ENCODE measurements around the gene MORN5. TPM values are rescaled to one million over a fixed set of nuclear protein-coding genes. Genes with fewer than 3 reads are reported as not detected.

The MORN5 gene
- polyA plus RNA-seq, 1 experiment = not detected

GRCh38 chr9:122141671-122142070 is 18.0 kb upstream of the MORN5 start:
- H3K27ac ChIP-seq (ENCODE audit: low read depth, low read length) = no peak overlapping the region
- ChIA-PET POLR2A (no interaction called here), CTCF (interaction anchor here (0.6 kb wide), 1 partner anchor 131 kb away, joined by 3 read pairs; no protein-coding TSS in a partner anchor)
- no peak for TF ChIP-seq CTCF (IDR thresholded peaks at IDR 0.05; ENCODE audit: low read depth, low read length)
- no peak overlapping the region for H3K4me3 ChIP-seq (ENCODE audit: low read depth, low read length)
- H3K9me3 ChIP-seq (ENCODE audit: control insufficient read depth, insufficient read depth, low read length) = no peaks in the 10 kb centered on the region
- no peak for DNase-seq (ENCODE audit: low read depth, low spot score)
- peaks cover 4% of the 10 kb centered on the region for H3K27me3 ChIP-seq (ENCODE audit: control insufficient read depth, insufficient read depth, low read length)

- TF ChIP-seq CTCF (IDR thresholded peaks at IDR 0.05; ENCODE audit: low read depth, low read length) = no peak
- no peak for DNase-seq (ENCODE audit: low read depth, low spot score)
- H3K27me3 ChIP-seq (ENCODE audit: control insufficient read depth, insufficient read depth, low read length) = no peaks in the 10 kb centered on the region
- H3K9me3 ChIP-seq (ENCODE audit: control insufficient read depth, insufficient read depth, low read length) = no peaks in the 10 kb centered on the region
- CTCF ChIA-PET = interaction anchor here (0.8 to 2.9 kb wide), 4 partner anchors 16 to 45 kb away, joined by 3 to 12 read pairs (median 4); partner anchors contain the start of genes MORN5 and NDUFA8
- POLR2A ChIA-PET = no interaction called here
- no peak overlapping the region for H3K4me3 ChIP-seq (ENCODE audit: low read depth, low read length)
- H3K27ac ChIP-seq (ENCODE audit: low read depth, low read length) = no peak overlapping the region
These were observed 16.4 kb upstream of the MORN5 start for GRCh38 chr9:122143296-122143695.

- CTCF ChIA-PET = interaction anchor here (0.9 to 2.9 kb wide), 6 partner anchors 9 to 45 kb away, joined by 3 to 15 read pairs (median 6); partner anchors contain the start of genes MORN5 and NDUFA8
- H3K27me3 ChIP-seq (ENCODE audit: control insufficient read depth, insufficient read depth, low read length) = no peaks in the 10 kb centered on the region
- TF ChIP-seq CTCF (IDR thresholded peaks at IDR 0.05; ENCODE audit: low read depth, low read length) = no peak
- no peak for DNase-seq (ENCODE audit: low read depth, low spot score)
- no peak overlapping the region for H3K4me3 ChIP-seq (ENCODE audit: low read depth, low read length)
- H3K27ac ChIP-seq (ENCODE audit: low read depth, low read length) = no peak overlapping the region
- no peaks in the 10 kb centered on the region for H3K9me3 ChIP-seq (ENCODE audit: control insufficient read depth, insufficient read depth, low read length)
- POLR2A ChIA-PET = no interaction called here
These were observed 15.8 kb upstream of the MORN5 start for GRCh38 chr9:122143876-122144405.

GRCh38 chr9:122144836-122145591 is 14.7 kb upstream of the MORN5 start:
- no peak overlapping the region for H3K4me3 ChIP-seq (ENCODE audit: low read depth, low read length)
- no peaks in the 10 kb centered on the region for H3K9me3 ChIP-seq (ENCODE audit: control insufficient read depth, insufficient read depth, low read length)
- peak; percentile 45 for TF ChIP-seq CTCF (IDR thresholded peaks at IDR 0.05; ENCODE audit: low read depth, low read length)
- no peaks in the 10 kb centered on the region for H3K27me3 ChIP-seq (ENCODE audit: control insufficient read depth, insufficient read depth, low read length)
- DNase-seq (ENCODE audit: low read depth, low spot score) = no peak
- CTCF ChIA-PET = interaction anchor here (0.9 to 2.9 kb wide), 10 partner anchors 10 to 216 kb away, joined by 3 to 15 read pairs (median 4); partner anchors contain the start of genes MORN5 and NDUFA8
- POLR2A ChIA-PET = no interaction called here
- no peak overlapping the region for H3K27ac ChIP-seq (ENCODE audit: low read depth, low read length)

GRCh38 chr9:122145592-122145863 is 14.2 kb upstream of the MORN5 start:
- no peak overlapping the region for H3K27ac ChIP-seq (ENCODE audit: low read depth, low read length)
- POLR2A ChIA-PET = no interaction called here
- H3K27me3 ChIP-seq (ENCODE audit: control insufficient read depth, insufficient read depth, low read length) = no peaks in the 10 kb centered on the region
- H3K4me3 ChIP-seq (ENCODE audit: low read depth, low read length) = no peak overlapping the region
- no peaks in the 10 kb centered on the region for H3K9me3 ChIP-seq (ENCODE audit: control insufficient read depth, insufficient read depth, low read length)
- TF ChIP-seq CTCF (IDR thresholded peaks at IDR 0.05; ENCODE audit: low read depth, low read length) = no peak
- CTCF ChIA-PET = interaction anchor here (1.0 to 2.9 kb wide), 9 partner anchors 13 to 215 kb away, joined by 3 to 15 read pairs (median 5); partner anchors contain the start of genes MORN5 and NDUFA8
- no peak for DNase-seq (ENCODE audit: low read depth, low spot score)

All from AG04450 (cell line).